ENCODE measurements around the gene RABGAP1.

Gene RABGAP1

DNA sequence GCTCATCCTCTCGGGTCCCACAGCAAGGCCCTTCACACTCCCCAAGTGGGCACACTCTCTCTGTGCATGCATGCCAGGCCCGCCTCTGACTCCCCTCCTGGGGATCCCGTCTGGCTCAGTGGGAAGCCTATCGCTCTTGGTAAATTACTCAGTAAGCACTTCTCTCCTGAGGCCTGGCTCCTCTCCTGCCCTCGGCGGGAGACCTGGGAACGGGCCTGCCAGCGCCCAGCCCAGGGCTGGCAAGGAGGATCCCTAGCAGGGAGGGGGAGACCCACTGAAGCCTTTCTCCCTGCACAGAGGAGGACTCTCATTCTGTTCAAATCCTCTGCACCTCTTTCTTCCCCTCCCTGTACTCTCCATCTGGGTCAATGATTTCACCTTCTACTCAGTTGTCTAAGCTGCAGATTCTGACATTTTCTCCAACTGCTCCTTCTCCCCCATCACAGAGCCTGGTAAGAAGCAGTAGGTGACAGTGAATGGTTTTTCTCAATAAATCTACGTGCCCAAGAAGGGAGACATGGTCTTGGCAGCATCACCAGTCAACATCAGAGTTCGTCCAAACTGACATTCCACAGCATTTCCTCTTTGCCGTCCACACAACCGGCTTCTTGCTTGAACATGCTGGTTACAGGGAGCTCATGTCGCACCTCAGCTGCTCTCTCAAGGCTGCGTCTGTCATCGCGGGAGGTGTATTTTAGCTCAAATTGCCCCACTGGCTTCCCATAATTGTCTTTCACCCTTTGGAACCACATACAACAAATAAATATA is 174.5 kb downstream of the RABGAP1 start:
- no peak for DNase-seq

DNA sequence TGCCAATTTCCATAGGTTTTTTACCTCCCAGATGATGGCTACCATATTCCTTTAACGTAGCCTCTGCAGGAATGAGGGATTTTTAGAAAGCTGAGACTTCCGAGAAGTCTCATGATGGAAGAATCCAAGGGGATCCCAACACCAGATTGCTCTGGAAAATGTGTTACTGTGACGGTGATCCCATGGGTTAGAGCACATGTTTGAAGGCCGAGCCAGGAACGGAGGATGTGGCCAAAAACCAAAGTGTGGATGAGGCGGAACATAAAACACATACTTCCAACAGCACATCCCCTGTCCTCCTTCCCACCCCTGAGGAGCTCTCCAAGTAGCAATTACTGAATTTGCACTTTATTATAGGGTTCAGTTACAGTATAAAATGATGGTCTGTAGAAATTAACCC is 175.2 kb downstream of the RABGAP1 start:
- no peak for DNase-seq

GRCh38 chr9:123119566-123119965 is 178.7 kb downstream of the RABGAP1 start:
- no peak for DNase-seq

DNA sequence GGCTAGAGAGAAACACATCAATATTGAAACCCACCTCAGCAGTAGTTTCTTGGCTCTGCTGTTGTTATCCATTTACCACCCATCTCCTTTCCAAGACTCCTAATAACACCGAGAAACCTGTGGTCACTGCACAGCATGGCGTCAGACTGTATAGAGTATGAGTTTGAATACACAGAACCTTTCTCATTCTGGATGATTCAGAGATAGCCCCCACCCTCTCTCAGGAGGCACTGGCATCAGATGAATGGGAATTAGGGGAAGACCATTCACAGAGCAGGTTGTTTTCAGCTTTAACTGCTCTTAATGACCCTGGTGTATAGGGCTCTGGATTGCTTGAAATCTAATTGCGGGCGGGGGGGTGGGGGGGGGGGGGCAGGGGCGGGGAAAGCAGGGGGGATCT is 179.3 kb downstream of the RABGAP1 start:
- no peak for DNase-seq

- no peak for DNase-seq
Measured at GRCh38 chr9:123120953-123121352, 180.1 kb downstream of the RABGAP1 start.

- DNase-seq = no peak
Measured at GRCh38 chr9:123121457-123121856, 180.6 kb downstream of the RABGAP1 start.

- no peak for DNase-seq
Measured at GRCh38 chr9:123127512-123128075, 186.8 kb downstream of the RABGAP1 start.

GRCh38 chr9:123128591-123128990 is 187.8 kb downstream of the RABGAP1 start:
- no peak for DNase-seq

DNA sequence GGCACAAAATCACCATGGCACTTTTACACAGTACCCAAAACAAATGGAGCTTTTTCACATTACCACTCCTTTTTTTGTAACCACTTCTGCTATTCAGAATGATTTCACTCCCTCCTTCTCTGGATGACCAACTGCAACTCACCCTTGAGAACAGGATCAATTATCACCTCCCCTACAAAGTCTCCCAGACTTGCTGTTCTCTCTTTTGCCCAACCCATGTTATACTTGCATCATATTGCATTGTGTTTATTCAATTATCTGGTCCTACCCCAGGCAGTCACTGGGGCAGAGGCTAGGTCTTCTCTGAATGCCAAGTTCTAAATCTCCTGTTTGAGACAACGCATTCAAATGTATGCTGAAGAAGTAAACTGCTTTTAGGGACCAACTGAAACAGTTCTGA is 188.6 kb downstream of the RABGAP1 start:
- DNase-seq = no peak

DNA sequence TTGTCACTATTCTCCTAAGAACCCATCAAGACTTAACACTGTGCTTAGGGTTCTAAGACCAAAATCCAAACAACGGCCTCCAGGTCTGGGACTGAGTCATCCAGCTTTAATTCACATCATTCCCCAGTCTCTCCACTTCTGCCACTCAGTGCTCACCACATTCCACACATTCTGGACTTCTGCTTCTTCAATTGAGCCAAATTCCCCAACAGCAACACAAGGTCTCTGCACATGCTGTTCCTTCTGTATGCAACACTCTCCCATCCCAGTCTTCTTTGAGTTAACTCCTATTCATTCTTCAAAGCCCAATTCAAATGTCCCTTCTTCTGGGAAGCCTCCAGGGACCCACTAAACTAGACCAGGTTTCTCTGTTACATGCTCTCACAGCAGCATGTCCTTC is 190.4 kb downstream of the RABGAP1 start:
- DNase-seq = no peak

- DNase-seq = no peak
Measured at GRCh38 chr9:123131993-123132392, 191.2 kb downstream of the RABGAP1 start.

- DNase-seq = no peak
Measured at GRCh38 chr9:123132696-123133095, 191.9 kb downstream of the RABGAP1 start.

- DNase-seq = no peak
Measured at GRCh38 chr9:123135430-123135829, 194.6 kb downstream of the RABGAP1 start.

- DNase-seq = no peak
Measured at GRCh38 chr9:123138163-123138562, 197.3 kb downstream of the RABGAP1 start.

GRCh38 chr9:123149067-123149466 is 208.2 kb downstream of the RABGAP1 start:
- no peak for DNase-seq

- no peak for DNase-seq
Measured at GRCh38 chr9:123150708-123151503, 210.1 kb downstream of the RABGAP1 start.

All from 8988T (cell line).